HK-2 (cell line): ENCODE measurements around the gene G6PC1.
"Not testable (repeated sequence)": the region's sequence is repeated elsewhere in the genome, so short reads cannot be mapped to it uniquely, and the experiment has no call there.

Experiments used
- DNase-seq: peaks from one replicate; pipeline ENCODE4 v3.0.0-alpha.2; 2018; ENCODE audit not compliant: unreplicated experiment

The G6PC1 gene

DNA sequence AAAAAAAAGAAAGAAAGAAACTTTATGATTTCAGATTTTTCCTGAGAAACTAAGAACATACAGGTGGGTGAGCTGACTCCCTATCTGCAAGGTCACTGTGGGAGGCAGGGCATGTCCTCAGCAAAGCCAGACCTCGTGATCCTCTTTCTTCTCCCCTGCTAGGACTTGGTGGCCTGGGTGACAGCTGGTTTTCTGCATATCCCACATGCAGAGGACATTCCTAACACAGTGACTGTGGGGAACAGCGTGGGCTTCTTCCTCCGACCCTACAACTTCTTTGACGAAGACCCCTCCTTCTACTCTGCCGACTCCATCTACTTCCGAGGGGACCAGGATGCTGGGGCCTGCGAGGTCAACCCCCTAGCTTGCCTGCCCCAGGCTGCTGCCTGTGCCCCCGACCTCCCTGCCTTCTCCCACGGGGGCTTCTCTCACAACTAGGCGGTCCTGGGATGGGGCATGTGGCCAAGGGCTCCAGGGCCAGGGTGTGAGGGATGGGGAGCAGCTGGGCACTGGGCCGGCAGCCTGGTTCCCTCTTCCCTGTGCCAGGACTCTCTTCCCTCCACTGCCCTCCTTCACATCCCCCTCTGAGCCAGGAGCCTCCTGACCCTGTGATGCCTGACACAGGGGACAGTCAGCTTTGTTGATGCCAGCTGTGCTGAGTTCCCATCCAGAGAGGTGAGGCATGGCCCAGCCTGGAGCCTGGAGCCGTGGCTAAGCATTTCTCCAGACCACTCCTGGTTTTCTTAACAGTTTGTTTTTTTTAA is 26.5 kb upstream of the G6PC1 start:
- not testable (repeated sequence) for DNase-seq

DNA sequence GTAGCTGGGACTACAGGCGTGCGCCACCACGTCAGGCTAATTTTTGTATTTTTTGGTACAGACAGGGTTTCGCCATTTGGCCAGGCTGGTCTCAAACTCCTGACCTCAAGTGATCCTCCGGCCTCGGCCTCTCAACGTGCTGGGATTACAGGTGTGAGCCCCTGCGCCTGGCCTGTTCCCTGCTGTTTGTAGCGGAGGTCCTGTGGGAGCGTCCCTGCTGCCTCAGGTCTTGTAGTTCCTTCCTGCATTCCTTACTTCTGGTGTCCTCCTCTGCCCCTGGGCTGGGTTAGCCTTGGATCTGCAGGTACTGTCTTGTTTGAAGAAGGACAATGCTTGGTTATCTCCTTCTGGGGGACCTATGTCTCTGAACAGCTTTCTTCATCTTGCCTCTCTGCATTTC is 23.6 kb upstream of the G6PC1 start:
- no peak for DNase-seq

DNA sequence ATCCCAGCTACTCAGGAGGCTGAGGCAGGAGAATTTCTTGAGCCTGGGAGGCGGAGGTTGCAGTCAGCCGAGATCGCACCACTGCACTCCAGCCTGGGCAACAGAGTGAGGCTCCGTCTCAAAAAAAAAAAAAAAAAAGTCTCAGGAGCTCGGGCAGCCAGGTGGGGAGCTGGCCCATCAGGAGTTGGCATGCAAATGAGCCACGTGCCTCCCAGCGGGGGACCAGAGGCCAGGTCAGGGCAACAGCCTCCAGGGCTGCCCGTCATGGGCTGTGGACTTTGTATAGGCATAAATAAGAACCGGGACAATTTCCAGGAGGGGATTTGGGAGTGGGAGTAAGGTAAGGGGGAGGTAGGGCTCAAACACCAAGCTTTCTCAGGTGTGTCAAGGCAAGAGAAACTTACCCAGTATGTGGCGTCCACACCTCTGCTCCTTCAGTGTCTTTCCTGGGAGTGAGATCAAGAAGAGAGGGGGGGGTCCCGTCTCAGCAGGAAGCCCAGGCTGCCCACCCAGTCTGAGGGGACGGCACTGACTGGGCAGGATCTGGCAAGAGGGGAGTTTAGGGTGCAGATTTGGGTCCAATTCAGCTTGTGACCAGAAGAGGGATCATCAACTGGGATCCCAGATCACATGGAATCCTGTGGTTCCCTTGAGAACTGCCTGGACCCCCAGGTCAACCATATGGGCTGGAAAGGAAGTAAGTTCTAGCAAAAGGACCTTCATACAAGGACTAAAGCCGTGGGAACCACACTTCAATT is 22.3 kb upstream of the G6PC1 start:
- no peak for DNase-seq

DNA sequence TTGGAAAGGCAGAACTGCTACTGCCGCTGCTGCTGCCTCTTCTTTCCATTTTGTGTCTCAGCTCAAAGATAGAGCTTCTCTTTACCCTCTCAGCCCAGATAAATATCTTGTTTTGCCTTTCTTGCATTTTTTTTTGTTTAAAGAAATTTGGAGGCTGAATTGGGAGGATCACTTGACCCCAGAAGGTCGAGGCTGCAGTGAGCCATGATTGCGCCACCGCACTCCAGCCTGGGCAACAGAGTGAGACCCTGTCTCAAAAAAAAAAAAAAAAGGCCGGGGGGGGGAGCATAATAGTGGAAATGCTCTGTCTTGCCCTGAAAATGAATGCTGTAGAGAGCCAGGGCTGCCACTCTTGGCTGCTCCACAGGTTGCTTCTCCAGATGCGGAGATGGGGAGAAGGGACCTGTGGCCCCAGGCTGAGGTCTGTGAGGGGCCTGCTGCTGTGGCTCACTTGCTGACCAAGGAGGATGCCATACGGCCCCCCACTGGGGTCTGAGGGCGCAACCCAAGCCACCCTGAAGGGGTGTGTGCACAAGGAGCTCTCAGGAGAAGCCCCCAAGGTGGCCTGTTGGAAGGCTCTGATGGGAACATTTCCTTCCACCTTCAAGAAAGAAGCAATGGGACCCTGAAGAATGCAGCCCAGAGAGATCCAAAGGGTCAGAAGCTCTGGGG is 21.5 kb upstream of the G6PC1 start:
- no peak for DNase-seq

DNA sequence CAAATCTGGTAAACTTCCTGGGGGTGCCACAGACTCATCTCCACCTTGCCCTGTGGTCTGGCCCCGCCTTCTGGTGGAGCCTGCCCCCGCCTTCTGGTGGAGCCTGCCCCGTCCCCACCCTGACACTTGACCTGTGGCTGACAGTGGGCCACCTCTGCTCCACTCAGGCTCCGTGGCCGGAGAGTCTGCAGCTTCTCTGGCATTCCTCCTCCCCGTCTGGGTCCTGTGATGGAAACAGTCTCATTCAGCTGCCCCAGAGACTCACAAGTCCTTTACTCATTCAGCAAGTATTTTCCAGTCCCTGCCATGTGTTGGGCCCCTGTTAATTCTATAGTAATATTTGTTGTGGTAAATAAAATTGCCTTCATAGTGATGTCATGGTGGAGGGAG is 21.0 kb upstream of the G6PC1 start:
- DNase-seq = no peak

DNA sequence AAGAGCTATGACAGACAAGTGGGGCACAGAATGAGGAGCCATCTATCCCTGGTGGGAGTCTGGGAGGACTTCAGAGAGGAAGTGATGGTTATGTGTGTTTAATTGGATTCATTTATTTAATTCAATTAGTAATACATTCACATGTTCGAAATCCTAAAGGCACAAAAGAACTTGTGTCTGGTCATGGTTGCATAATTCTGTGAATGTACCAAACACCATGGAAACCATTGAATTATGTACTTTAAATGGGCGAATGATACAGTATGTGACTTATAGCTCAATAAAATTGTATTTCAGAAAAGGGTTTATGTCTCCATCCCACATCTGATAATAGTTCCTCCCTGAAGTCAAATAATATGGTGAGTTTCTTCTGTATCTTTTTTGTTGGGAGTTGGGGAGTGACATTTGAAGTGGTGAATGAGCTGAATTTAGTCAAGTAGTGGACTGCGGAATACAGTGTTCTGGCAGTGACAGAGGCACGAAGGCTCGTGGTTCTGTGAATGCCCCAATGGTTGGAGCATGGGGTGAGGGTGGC is 19.8 kb upstream of the G6PC1 start:
- no peak for DNase-seq

DNA sequence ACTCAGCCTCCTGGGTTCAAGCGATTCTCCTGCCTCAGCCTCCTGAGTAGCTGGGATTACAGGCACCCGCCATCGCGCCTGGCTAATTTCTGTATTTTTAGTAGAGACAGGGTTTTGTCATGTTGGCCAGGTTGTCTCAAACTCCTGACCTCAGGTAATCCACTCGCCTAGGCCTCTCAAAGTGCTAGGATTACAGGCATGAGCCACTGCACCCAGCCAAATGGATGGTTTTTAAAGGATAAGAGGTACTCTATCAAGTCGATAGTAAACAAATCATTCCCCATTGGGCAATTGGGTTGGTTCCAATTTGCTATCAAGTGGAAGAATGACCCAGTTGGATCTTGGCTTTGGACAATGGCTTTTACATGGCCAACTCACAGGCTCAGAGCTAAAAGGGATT is 18.9 kb upstream of the G6PC1 start:
- DNase-seq = not testable (repeated sequence)

DNA sequence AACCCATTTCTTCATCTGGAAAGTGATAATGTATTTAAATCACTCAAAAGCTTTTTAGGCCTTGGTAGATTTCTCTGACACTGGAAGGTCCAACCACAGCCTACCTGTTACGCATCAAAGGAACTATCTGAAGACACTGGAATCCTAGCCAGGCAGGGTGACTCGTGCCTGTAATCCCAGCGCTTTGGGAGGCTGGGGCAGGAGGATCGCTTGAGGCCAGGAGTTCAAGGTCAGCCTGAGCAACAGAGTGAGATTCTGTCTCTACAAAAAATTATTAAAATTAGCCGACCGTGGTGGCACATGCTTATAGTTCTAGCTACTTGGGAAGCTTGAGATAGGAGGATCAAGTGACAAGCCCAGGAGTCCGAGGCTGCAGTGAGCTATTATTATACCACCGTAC is 18.4 kb upstream of the G6PC1 start:
- no peak for DNase-seq

DNA sequence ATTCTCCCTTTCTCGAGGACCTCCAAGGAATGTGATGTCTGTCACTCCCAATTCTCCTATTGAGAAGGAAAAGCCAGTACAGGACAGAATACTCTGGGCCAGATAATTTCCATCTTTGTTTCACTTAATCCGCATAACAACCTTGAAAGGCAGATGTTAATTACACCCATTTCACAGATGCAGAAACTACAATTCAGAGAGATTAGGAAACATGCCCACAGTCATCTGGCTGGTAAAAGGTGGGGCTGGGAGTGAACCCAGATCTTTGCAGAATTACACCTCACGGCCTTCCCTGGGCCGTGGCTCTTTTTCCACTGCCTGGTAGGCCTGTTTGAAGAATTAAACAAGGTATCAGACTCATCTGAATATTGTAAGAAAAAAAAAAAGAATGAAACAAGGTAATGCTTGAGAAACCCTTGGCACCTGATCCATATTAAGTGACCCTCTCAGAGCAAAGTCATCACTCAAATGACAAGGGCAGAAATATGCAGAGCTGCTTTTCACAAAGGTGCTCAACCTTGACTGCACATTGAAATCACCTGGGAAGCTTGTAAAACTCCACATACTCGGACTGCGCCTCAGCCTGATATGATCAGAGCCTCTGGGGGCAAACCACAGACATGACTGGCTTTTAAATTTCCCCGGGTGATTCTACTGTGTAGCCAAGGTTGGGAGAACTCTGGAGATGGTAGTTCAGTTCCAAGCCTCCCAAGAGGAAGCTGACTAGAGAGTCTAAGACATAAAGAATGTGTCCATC is 16.6 kb upstream of the G6PC1 start:
- DNase-seq = no peak

DNA sequence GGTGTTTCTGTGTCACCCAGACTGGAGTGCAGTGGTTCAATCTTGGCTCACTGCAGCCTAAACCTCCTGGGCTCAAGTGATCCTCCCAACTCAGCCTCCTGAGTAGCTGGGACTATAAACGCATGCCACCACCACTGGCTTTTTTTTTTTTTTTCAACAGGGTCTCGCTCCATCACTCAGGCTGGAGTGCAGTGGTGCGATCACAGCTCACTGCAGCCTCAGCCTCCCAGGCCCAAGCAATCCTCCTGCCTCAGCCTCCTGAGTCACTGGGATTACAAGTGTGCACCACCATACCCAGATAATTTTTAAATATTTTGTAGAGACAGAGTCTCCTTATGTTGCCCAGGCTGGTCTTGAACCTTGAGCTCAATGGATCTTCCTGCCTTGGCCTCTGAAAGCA is 14.8 kb upstream of the G6PC1 start:
- not testable (repeated sequence) for DNase-seq

DNA sequence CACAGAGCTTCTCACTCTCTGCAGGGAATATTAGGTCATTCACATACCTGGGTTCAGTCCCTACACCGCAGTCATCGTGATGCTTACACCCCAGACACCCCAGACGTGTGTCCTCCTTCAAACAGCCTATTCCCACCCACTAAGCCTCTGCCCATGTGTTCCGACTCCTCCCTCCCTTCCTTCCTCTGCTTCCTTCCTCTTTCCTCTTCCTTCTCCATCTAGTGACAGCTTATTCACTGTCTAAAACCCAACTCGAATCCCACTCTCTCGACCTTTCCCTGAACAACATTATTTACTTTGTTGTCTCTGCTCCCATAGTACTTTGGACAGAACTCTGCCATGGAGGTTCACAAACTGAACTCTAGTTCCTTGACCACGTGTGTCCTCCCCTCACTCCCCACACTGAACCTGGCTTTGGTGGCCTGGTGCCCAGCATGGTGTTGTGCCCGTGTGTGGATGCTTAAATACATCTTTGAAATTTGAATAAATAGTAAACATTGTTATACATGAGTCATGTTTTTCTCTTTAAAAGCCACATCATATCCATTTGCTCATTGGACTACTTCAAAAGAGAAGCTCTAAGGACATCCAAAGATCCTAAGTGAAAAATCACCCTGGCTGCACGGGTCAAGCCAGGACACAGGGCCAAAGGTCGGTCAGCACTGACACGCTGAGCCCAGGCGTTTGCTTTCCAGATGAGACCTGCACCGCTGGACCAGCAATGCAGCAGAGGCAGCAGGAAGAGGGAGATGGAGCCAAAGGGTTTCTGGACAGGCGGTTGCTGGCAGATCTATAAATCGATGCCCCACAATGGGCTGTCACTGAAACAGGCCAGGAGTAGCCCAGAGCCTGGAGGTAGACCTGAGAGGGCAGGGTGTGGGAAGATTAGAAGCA is 14.1 kb upstream of the G6PC1 start:
- no peak for DNase-seq

DNA sequence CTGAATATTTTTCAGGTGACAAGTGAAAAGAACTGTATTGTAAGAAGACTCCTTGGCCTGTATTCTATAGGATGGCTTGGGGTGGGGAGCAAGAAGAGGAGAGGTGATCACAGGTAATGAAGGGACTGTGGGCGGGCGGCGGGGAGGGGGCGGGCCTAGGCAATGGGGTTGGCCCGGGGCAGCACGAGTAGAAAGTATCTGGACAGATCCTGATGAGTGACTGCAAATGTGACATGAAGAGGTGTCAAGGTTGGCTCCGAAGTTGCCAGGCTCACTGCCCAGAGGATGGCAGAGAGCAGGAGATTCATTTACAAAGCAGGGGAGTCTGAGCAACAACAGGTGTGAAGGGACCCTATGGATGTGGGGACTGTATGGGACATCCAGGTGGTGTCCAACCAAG is 10.8 kb upstream of the G6PC1 start:
- no peak for DNase-seq

DNA sequence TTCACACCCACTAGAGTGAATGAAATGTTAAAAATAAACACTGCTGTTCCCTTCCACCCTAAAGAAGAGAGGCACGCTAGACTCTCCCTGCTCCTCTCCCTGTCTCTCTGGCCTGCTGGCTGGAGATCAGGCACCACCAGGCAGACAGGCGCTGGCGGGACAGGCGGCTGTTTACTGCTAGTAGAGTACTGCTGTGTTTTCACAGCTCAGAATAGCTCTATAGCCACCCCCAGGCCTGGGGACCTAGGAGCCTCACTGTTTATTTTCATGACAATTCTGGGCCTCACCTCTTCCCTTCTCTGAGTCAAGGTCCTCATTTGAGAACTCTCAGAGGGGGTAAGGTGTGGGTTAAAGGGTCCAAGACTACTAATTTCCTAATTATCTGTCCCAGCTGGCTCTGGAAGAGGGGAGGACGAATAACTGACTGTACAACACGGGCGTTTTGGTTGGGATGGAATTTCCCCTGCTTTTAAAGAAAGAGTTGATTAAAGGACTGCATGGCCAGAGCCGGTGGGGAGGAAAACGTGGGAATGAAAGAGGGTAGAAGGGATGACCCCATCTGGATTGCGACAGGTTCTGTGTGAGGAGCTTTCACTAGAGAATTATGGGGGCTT is 9.0 kb upstream of the G6PC1 start:
- DNase-seq = no peak

DNA sequence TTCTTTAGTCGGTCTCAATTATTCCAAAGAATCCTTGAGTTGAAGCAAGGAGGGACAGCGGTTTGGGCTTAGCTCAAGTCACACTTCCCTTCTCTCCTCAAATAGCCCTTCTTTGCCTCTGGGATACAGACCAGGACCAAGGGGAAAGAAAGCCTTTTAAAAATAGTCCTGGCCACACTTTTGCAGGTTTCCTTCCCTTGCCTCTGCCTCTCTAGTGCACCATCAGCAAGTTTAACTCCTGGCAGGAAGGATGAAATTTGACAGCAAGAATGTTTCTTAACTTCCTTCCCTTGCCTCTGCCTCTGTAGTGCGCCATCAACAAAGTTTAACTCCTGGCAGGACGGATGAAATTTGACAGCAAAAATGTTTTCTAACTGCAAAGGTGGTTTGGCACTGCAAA is 7.2 kb upstream of the G6PC1 start:
- DNase-seq = no peak

DNA sequence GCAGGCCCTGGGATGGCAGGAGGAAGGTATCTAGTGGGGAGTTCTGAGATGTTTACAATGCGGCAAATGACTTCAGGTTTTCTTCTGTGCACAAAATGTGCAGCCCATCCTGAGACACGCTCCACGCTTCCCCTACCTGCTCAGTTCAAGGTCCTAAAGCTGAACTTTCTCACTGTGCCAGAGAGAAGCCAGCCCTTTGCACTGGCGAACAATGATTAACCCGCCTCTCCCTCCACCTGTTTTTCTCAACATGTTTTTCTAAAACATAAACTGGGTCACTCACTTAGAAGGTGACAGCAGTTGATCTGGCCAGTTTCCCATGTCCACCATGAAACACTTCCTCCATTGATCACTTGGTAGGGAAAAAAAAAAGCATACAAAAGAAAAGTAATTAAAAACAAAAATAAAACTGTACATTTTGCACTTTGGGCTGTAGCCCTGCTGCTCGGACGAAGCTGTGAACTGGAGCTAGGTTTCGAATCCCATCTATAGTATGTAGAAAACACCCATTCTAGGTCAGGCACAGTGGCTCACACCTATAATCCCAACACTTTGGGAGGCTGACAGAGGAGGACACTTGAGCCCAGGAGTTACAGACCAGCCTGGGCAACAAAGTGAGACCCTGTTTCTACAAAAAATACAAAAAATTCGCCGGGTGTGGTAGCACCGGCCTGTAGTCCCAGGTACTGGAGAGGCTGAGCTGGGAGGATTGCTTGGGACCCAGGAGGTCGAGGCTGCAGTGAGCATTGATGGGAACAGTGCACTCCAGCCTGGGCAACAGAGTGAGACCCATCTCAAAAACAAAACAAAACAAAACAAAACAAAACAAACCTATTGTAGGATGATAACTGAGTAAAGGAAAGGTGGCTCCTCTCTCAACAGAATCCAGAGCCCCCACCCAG is 6.1 kb upstream of the G6PC1 start:
- DNase-seq = no peak

DNA sequence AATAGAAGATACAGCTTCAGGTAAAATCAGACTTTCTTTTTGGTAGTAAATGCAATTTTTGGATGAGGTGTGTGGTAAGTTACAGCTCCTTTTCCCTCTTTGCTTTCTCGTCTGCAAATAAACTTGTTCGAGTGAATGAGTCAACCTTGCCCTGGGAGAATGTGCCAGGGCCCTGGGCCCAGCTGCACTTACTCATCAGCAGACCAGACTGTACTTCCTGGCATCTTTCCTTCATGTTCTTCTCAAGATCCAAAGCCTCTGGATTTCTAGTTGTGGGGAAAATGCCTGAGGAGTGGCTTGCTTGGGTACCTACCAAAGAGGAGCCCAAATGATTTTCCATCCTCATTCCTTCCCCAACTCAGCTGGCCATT is 5.4 kb upstream of the G6PC1 start:
- DNase-seq = peak; percentile 25

DNA sequence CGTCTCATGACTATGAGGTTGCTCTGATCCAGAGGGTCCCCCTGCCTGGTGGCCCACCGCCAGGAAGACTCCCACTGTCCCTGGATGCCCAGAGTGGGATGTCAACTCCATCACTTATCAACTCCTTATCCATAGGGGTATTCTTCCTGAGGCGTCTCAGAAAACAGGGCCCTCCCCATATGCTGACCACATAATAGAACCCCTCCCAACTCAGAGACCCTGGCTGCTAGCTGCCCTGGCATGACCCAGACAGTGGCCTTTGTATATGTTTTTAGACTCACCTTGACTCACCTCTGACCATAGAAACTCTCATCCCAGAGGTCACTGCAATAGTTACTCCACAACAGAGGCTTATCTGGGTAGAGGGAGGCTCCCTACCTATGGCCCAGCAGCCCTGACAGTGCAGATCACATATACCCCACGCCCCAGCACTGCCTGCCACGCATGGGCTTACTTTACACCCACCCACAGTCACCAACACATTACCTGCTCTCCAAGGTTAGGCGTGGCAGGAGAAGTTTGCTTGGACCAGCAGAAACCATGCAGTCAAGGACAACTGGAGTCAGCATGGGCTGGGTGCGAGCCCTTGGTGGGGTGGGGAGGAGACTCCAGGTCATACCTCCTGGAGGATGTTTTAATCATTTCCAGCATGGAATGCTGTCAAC is 2.3 kb upstream of the G6PC1 start:
- DNase-seq = no peak

DNA sequence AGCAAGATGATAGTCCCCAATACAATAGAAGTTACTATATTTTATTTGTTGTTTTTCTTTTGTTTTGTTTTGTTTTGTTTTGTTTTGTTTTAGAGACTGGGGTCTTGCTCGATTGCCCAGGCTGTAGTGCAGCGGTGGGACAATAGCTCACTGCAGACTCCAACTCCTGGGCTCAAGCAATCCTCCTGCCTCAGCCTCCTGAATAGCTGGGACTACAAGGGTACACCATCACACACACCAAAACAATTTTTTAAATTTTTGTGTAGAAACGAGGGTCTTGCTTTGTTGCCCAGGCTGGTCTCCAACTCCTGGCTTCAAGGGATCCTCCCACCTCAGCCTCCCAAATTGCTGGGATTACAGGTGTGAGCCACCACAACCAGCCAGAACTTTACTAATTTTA is 618 bp upstream of the G6PC1 start:
- not testable (repeated sequence) for DNase-seq
